ENCODE results near the gene HBG2.
A peak's percentile ranks its signal among the peaks of the same experiment; 100 is the strongest.

HBG2 gene

GRCh38 chr11:5247472-5248192, 6.9 kb downstream of the HBG2 start:
- peak in 1 of 2 experiments; percentile 8 for DNase-seq

GRCh38 chr11:5246772-5247471, 7.7 kb downstream of the HBG2 start:
- DNase-seq: no peak

GRCh38 chr11:5245155-5245554, 9.4 kb downstream of the HBG2 start:
- no peak for DNase-seq

GRCh38 chr11:5243816-5244180, 10.8 kb downstream of the HBG2 start:
- no peak for DNase-seq

- DNase-seq: no peak
Measured at GRCh38 chr11:5242933-5243815, 11.4 kb downstream of the HBG2 start.

GRCh38 chr11:5242208-5242607, 12.4 kb downstream of the HBG2 start:
- no peak for DNase-seq

GRCh38 chr11:5241458-5241857, 13.1 kb downstream of the HBG2 start:
- no peak for DNase-seq

GRCh38 chr11:5240458-5240857, 14.1 kb downstream of the HBG2 start:
- no peak for DNase-seq

- no peak for DNase-seq
Measured at GRCh38 chr11:5240056-5240455, 14.5 kb downstream of the HBG2 start.

GRCh38 chr11:5239046-5239445, 15.5 kb downstream of the HBG2 start:
- no peak for DNase-seq

GRCh38 chr11:5238486-5238885, 16.1 kb downstream of the HBG2 start:
- DNase-seq: no peak

- no peak for DNase-seq
Measured at GRCh38 chr11:5237420-5237819, 17.2 kb downstream of the HBG2 start.

GRCh38 chr11:5235364-5236095, 19.1 kb downstream of the HBG2 start:
- DNase-seq: no peak

- DNase-seq: no peak
Measured at GRCh38 chr11:5234381-5234834, 20.2 kb downstream of the HBG2 start, which contains the start of gene HBD. HBD (minus strand) TSS chr11:5234483; CDS start chr11:5234433, 50 bp downstream.

GRCh38 chr11:5233307-5233706, 21.3 kb downstream of the HBG2 start:
- no peak for DNase-seq

- DNase-seq: no peak
Measured at GRCh38 chr11:5232821-5233220, 21.8 kb downstream of the HBG2 start.

GRCh38 chr11:5232176-5232575, 22.4 kb downstream of the HBG2 start:
- DNase-seq: no peak

- no peak for DNase-seq
Measured at GRCh38 chr11:5231111-5231510, 23.5 kb downstream of the HBG2 start.

GRCh38 chr11:5230266-5230665, 24.3 kb downstream of the HBG2 start:
- DNase-seq: no peak

GRCh38 chr11:5229796-5230195, 24.8 kb downstream of the HBG2 start:
- DNase-seq: no peak

GRCh38 chr11:5229356-5229755, 25.2 kb downstream of the HBG2 start:
- DNase-seq: no peak

- DNase-seq: no peak
Measured at GRCh38 chr11:5228124-5228523, 26.5 kb downstream of the HBG2 start.

- no peak for DNase-seq
Measured at GRCh38 chr11:5227681-5228080, 26.9 kb downstream of the HBG2 start.

Data from NCI-H524 (cell line).